Endothelial cell of umbilical vein (primary cell): Measurements from ENCODE around the gene FAM168A. TPM values are rescaled to one million over a fixed set of nuclear protein-coding genes. Genes with fewer than 3 reads are reported as not detected.
"Not testable (repeated sequence)": the region's sequence is repeated elsewhere in the genome, so short reads cannot be mapped to it uniquely, and the experiment has no call there.

Experiments
- BruUV-seq: library from RNA; stranded (reverse); fragments of 400-500 nt; replicated peaks from 2 replicates; lab custom pipeline; 2021; lab: Mats Ljungman, UMichigan
- CTCF ChIA-PET: fragments of 300-600, 350-600 bp; sonication (Branson Sonifier 250); formaldehyde crosslinking; loops from one replicate; lab custom pipeline; 2021; ENCODE audit warnings: antibody characterized with exemption, inconsistent platforms; lab: Charles Lee
- POLR2A ChIA-PET: fragments of 300-600, 350-600 bp; sonication (Branson Sonifier 250); formaldehyde crosslinking; loops from one replicate; lab custom pipeline; 2021; ENCODE audit warnings: antibody characterized with exemption, inconsistent platforms; lab: Charles Lee
- DNase-seq: peaks from one replicate; pipeline ENCODE4 v3.0.0-alpha.2; 2011; ENCODE audit warnings: low read depth, low spot score
- FAIRE-seq: peaks from 2 replicates; lab custom pipeline; 2011; peaks lifted over from hg19 to GRCh38; lab: Jason Lieb, UNC
- H2AFZ ChIP-seq: 2 replicates; pipeline ENCODE4 v1.6.0; 2012; ENCODE audit warnings: low read depth, low read length, control low read depth, inconsistent platforms
- H3K27ac ChIP-seq: 2 replicates; pipeline ENCODE4 v1.5.1; 2011; ENCODE audit warnings: low read depth, mild to moderate bottlenecking, control low read depth, low read length, moderate library complexity; ENCODE audit not compliant: insufficient read depth
- H3K27me3 ChIP-seq, 2 experiments: 2 replicates each; pipeline versions ENCODE4 v1.6.0 to v1.6.1; 2011; ENCODE audit warnings: low read length in 2 of 2, mixed read lengths in 1 of 2; ENCODE audit not compliant: control insufficient read depth in 2 of 2, insufficient read depth in 2 of 2
- H3K36me3 ChIP-seq, 2 experiments: 2 replicates in 1 of 2; 3 replicates in 1 of 2; pipeline ENCODE4 v1.5.1; 2011; ENCODE audit warnings: low read length in 2 of 2, mild to moderate bottlenecking in 1 of 2, moderate library complexity in 1 of 2; ENCODE audit not compliant: control insufficient read depth in 2 of 2, insufficient read depth in 2 of 2; ENCODE audit errors: extremely low read depth in 1 of 2
- H3K4me1 ChIP-seq: 3 replicates; pipeline ENCODE4 v1.5.1; 2011; ENCODE audit warnings: mild to moderate bottlenecking, low read length; ENCODE audit not compliant: control insufficient read depth, insufficient read depth; ENCODE audit errors: extremely low read depth
- H3K4me2 ChIP-seq: 2 replicates; pipeline ENCODE4 v1.6.1; 2011; ENCODE audit warnings: low read length, control low read depth, mixed read lengths; ENCODE audit not compliant: insufficient read depth
- H3K4me3 ChIP-seq, 3 experiments: fragments of 200-600 bp in 1 of 3; sonication (generic), shearing (Covaris generic) in 1 of 3; replicated peaks in 1 of 3; 2 replicates each; pipeline ENCODE4 v1.5.1; 2011 to 2016; ENCODE audit warnings: control low read depth in 3 of 3, low read length in 3 of 3, mild to moderate bottlenecking in 2 of 3, inconsistent platforms in 1 of 3, low read depth in 1 of 3, moderate library complexity in 1 of 3; ENCODE audit not compliant: insufficient read depth in 1 of 3
- H3K79me2 ChIP-seq: 2 replicates; pipeline ENCODE4 v1.6.0; 2012; ENCODE audit warnings: low read length, inconsistent platforms; ENCODE audit not compliant: control insufficient read depth, insufficient read depth
- H3K9ac ChIP-seq: replicated peaks from 2 replicates; pipeline ENCODE3; 2011; ENCODE audit warnings: low read length, control low read depth; ENCODE audit not compliant: insufficient read depth; ENCODE audit errors: extremely low read depth
- H3K9me1 ChIP-seq: replicated peaks from 3 replicates; pipeline ENCODE4 v1.6.0; 2011; ENCODE audit warnings: mild to moderate bottlenecking, low read length; ENCODE audit not compliant: control insufficient read depth, insufficient read depth; ENCODE audit errors: extremely low read depth
- H3K9me3 ChIP-seq: replicated peaks from 2 replicates; pipeline ENCODE4 v1.5.1; 2012; ENCODE audit warnings: low read length, inconsistent platforms; ENCODE audit not compliant: control insufficient read depth, insufficient read depth
- H4K20me1 ChIP-seq: replicated peaks from 2 replicates; pipeline ENCODE3; 2011; ENCODE audit warnings: mild to moderate bottlenecking, low read length; ENCODE audit not compliant: control insufficient read depth, insufficient read depth; ENCODE audit errors: extremely low read depth
- EZH2 ChIP-seq: IDR thresholded peaks from 2 replicates; pipeline ENCODE4 v1.6.1; 2012; ENCODE audit warnings: borderline replicate concordance, low read depth, mild to moderate bottlenecking, moderate library complexity, low read length, inconsistent platforms; ENCODE audit not compliant: severe bottlenecking
- FOS ChIP-seq: IDR thresholded peaks from 2 replicates; pipeline ENCODE4 v1.6.1; 2011; ENCODE audit warnings: mild to moderate bottlenecking, low read length, moderate library complexity, borderline replicate concordance; ENCODE audit not compliant: insufficient read depth
- GATA2 ChIP-seq: IDR thresholded peaks from 2 replicates; pipeline ENCODE4 v1.7.0; 2011; ENCODE audit warnings: low read depth, mild to moderate bottlenecking, moderate library complexity, mixed read lengths, low read length; ENCODE audit not compliant: insufficient read length, insufficient read depth
- MYC ChIP-seq: IDR thresholded peaks from one replicate; pipeline ENCODE4 v1.6.1; 2011; ENCODE audit warnings: mild to moderate bottlenecking, low read depth, low read length
- POLR2A ChIP-seq: IDR thresholded peaks from 2 replicates; pipeline ENCODE4 v1.6.1; 2012; ENCODE audit warnings: low read depth, mild to moderate bottlenecking, control low read depth, low read length
- POLR2AphosphoS5 ChIP-seq: IDR thresholded peaks from 2 replicates; pipeline ENCODE4 v1.6.1; 2012; ENCODE audit warnings: low read depth, mild to moderate bottlenecking, control low read depth, low read length, moderate library complexity; ENCODE audit not compliant: insufficient read depth
- dilution Hi-C: fragments of 300-500 bp; cut with MboI; formaldehyde crosslinking; loops from one replicate; pipeline ENCODE4 v1.15.0; 2019; ENCODE audit warnings: low sequenced_read_pairs; ENCODE audit not compliant: extremely low pct_ligation_motif_present
- intact Hi-C: fragments of 100-400 bp; cut with micrococcal nuclease; formaldehyde crosslinking; loops from one replicate; pipeline ENCODE4 v1.10.0; 2022
- polyA plus RNA-seq, 4 experiments: library from polyadenylated mRNA; depleted of rRNA in 3 of 4; stranded (reverse) in 3 of 4; unstranded in 1 of 4; fragments of >200 nt; gene quantifications; 2 replicates each; pipeline versions ENCODE4 v1.2.1 to v1.2.3, GENCODE V29; 2011 to 2012; ENCODE audit warnings: missing spikeins in 1 of 4
- total RNA-seq: library from RNA; stranded (reverse); gene quantifications from 2 replicates; pipeline ENCODE4 v1.2.3, GENCODE V29; 2021
- TF ChIP-seq, protein P1 (sequence below), 2 donors: IDR thresholded peaks; 1 replicate in 1 of 2; 2 replicates in 1 of 2; pipeline ENCODE4 v1.5.1; 2011; ENCODE audit warnings: low read length in 2 of 2, mild to moderate bottlenecking in 2 of 2, moderate library complexity in 2 of 2, control low read depth in 1 of 2, inconsistent platforms in 1 of 2, low read depth in 1 of 2; ENCODE audit not compliant: insufficient read depth in 1 of 2; ENCODE audit errors: extremely low read depth in 1 of 2
- TF ChIP-seq, protein P2 (sequence below): IDR thresholded peaks from 2 replicates; pipeline ENCODE4 v1.6.1; 2011; ENCODE audit not compliant: insufficient read depth, insufficient read length

The FAM168A gene
- total and polyA plus RNA-seq, 2 donors (not counting 3 experiments of a cell fraction or from before 2014, with no cell fraction given), result 17.0 to 20.5 TPM

DNA sequence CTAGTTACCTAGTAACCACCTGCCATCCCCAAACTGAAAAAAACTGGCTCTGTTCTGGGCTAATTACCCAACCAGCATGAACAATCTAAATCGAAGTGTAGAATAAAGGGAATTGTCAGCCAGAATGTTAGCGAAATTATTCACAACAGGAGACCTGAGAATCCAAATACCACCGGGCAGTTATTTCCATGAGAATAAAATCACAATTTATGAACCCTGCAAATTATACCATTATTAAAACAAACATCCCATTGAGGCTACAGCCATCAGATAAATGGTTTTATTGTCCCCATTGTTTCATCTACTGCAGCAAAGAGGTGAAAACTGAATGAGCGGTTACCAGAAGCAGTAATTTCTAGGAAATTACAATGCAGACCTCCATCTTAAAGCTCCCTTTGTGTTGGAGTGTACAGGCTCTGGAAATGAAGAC is 21.7 kb downstream of the FAM168A start:
- no peak overlapping the region for H3K4me3 ChIP-seq
- H3K4me1 ChIP-seq, result no peaks in the 10 kb centered on the region
- H3K36me3 ChIP-seq, result no peaks in the 10 kb centered on the region
- no peak overlapping the region for H3K27ac ChIP-seq
- POLR2A ChIA-PET, result no interaction called here
- H3K9me3 ChIP-seq, result no peaks in the 10 kb centered on the region
- no peak overlapping the region for H3K9ac ChIP-seq
- FAIRE-seq (no peak), DNase-seq (no peak)
- no TSS peak for BruUV-seq
- no peaks in the 10 kb centered on the region for H3K9me1 ChIP-seq
- H3K27me3 ChIP-seq, result no peaks in the 10 kb centered on the region
- dilution Hi-C loops (no loop called here), intact Hi-C loops (no loop called here)
- no peak overlapping the region for H3K4me2 ChIP-seq
- H4K20me1 ChIP-seq, result no peaks in the 10 kb centered on the region
- TF ChIP-seq, protein P1, sequence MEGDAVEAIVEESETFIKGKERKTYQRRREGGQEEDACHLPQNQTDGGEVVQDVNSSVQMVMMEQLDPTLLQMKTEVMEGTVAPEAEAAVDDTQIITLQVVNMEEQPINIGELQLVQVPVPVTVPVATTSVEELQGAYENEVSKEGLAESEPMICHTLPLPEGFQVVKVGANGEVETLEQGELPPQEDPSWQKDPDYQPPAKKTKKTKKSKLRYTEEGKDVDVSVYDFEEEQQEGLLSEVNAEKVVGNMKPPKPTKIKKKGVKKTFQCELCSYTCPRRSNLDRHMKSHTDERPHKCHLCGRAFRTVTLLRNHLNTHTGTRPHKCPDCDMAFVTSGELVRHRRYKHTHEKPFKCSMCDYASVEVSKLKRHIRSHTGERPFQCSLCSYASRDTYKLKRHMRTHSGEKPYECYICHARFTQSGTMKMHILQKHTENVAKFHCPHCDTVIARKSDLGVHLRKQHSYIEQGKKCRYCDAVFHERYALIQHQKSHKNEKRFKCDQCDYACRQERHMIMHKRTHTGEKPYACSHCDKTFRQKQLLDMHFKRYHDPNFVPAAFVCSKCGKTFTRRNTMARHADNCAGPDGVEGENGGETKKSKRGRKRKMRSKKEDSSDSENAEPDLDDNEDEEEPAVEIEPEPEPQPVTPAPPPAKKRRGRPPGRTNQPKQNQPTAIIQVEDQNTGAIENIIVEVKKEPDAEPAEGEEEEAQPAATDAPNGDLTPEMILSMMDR (IDR thresholded peaks at IDR 0.05; ENCODE audit: extremely low read depth in 1 of 2, insufficient read depth in 1 of 2, low read depth in 1 of 2, low read length in 2 of 2), result no peak
- TF ChIP-seq POLR2AphosphoS5 (no peak), POLR2A (no peak), FOS (no peak), MYC (no peak), GATA2 (no peak), EZH2 (no peak)
- TF ChIP-seq, protein P2, sequence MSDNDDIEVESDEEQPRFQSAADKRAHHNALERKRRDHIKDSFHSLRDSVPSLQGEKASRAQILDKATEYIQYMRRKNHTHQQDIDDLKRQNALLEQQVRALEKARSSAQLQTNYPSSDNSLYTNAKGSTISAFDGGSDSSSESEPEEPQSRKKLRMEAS, result no peak
- H2AFZ ChIP-seq, result no peak overlapping the region
- CTCF ChIA-PET, result interaction anchor here (1.2 kb wide), 1 partner anchor 98 kb away, joined by 4 read pairs; no protein-coding TSS in a partner anchor
- H3K79me2 ChIP-seq, result no peaks in the 10 kb centered on the region

DNA sequence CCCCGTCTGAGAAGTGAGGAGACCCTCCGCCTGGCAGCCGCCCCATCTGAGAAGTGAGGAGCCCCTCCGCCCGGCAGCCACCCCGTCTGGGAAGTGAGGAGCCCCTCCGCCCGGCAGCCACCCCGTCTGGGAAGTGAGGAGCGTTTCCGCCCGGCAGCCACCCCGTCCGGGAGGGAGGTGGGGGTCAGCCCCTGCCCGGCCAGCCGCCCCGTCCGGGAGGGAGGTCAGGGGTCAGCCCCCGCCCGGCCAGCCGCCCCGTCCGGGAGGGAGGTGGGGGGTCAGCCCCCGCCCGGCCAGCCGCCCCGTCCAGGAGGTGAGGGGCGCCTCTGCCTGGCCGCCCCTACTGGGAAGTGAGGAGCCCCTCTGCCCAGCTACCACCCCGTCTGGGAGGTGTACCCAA is 25.9 kb downstream of the FAM168A start:
- H2AFZ ChIP-seq, POLR2A ChIA-PET, intact Hi-C loops, H3K4me1 ChIP-seq, H3K9ac ChIP-seq, H3K27me3 ChIP-seq, H3K4me3 ChIP-seq, H3K4me2 ChIP-seq, DNase-seq, BruUV-seq, H3K9me1 ChIP-seq, H3K27ac ChIP-seq, CTCF ChIA-PET, H3K9me3 ChIP-seq, H4K20me1 ChIP-seq, dilution Hi-C loops, H3K36me3 ChIP-seq, FAIRE-seq, H3K79me2 ChIP-seq: not testable (repeated sequence)
